HL-60 (cell line): ENCODE results near the gene C19orf47.
A peak's percentile ranks its signal among the peaks of the same experiment; 100 is the strongest.

Source experiments
- DNase-seq, 2 experiments: peaks; one replicate each; pipeline ENCODE4 v3.0.0-alpha.2; 2010 to 2020; ENCODE audit warnings: low read depth in 1 of 2, low spot score in 1 of 2
- H3K27ac ChIP-seq: fragments of 250-450 bp; sonication (Bioruptor Pico); replicated peaks from 2 replicates; pipeline ENCODE4 v1.5.1; 2020; ENCODE audit warnings: mild to moderate bottlenecking, moderate library complexity
- H3K27me3 ChIP-seq: fragments of 250-450 bp; sonication (Bioruptor Pico); 2 replicates; pipeline ENCODE4 v1.5.1; 2021; ENCODE audit warnings: mild to moderate bottlenecking, moderate library complexity; ENCODE audit not compliant: insufficient read depth, poor library complexity, severe bottlenecking
- H3K4me3 ChIP-seq: replicated peaks from 2 replicates; pipeline ENCODE4 v1.5.1; 2011; ENCODE audit warnings: mild to moderate bottlenecking, control low read depth, low read length; ENCODE audit not compliant: insufficient read depth
- CTCF ChIP-seq: IDR thresholded peaks from one replicate; pipeline ENCODE4 v1.5.1; 2011; ENCODE audit warnings: low read length, control low read depth, inconsistent platforms; ENCODE audit not compliant: insufficient read depth
- GABPA ChIP-seq: IDR thresholded peaks from 2 replicates; pipeline ENCODE4 v1.6.1; 2012; ENCODE audit warnings: low read depth
- POLR2AphosphoS5 ChIP-seq: IDR thresholded peaks from 2 replicates; pipeline ENCODE4 v1.6.1; 2012; ENCODE audit warnings: low read depth
- REST ChIP-seq: IDR thresholded peaks from 2 replicates; pipeline ENCODE4 v1.6.1; 2012; ENCODE audit warnings: low read depth; ENCODE audit not compliant: insufficient replicate concordance
- SPI1 ChIP-seq: IDR thresholded peaks from 2 replicates; pipeline ENCODE4 v1.6.1; 2012; ENCODE audit warnings: low read depth, mild to moderate bottlenecking, borderline replicate concordance

The C19orf47 gene

GRCh38 chr19:40273469-40274360 lies 74.5 kb downstream of the C19orf47 start:
- TF ChIP-seq POLR2AphosphoS5 (no peak), REST (no peak), GABPA (no peak), CTCF (no peak), SPI1 (no peak)
- H3K27me3 ChIP-seq = no peaks in the 10 kb centered on the region
- no peak overlapping the region for H3K27ac ChIP-seq
- no peak for DNase-seq
- H3K4me3 ChIP-seq = no peak overlapping the region

- H3K4me3 ChIP-seq = no peak overlapping the region
- TF ChIP-seq SPI1 (no peak), REST (no peak), POLR2AphosphoS5 (no peak), GABPA (no peak), CTCF (no peak)
- H3K27me3 ChIP-seq = no peaks in the 10 kb centered on the region
- no peak for DNase-seq
- H3K27ac ChIP-seq = no peak overlapping the region
Measured at GRCh38 chr19:40272261-40272660, 75.9 kb downstream of the C19orf47 start.

GRCh38 chr19:40271706-40272105 lies 76.5 kb downstream of the C19orf47 start:
- no peak for DNase-seq
- Histone ChIP-seq H3K27ac (no peak overlapping the region), H3K4me3 (no peak overlapping the region), H3K27me3 (no peaks in the 10 kb centered on the region)
- TF ChIP-seq CTCF (no peak), REST (peak; percentile 77)
